A549 (cell line): Measurements from ENCODE around the gene ALPP.

Experiments used
- JUN ChIP-seq, 2 experiments: fragments of >200 bp; sonication (Bioruptor Twin); formaldehyde crosslinking; IDR thresholded peaks; 2 replicates in 1 of 2; 3 replicates in 1 of 2; pipeline ENCODE4 v1.6.1; 2016 to 2017
- POLR2A ChIP-seq: IDR thresholded peaks from 2 replicates; pipeline ENCODE4 v1.6.1; 2012; ENCODE audit warnings: mild to moderate bottlenecking, low read length
- TF ChIP-seq, protein P1 (sequence below): fragments of >200 bp; sonication (Bioruptor Twin); formaldehyde crosslinking; IDR thresholded peaks from 3 replicates; pipeline ENCODE4 v1.5.1; 2016

DNA sequence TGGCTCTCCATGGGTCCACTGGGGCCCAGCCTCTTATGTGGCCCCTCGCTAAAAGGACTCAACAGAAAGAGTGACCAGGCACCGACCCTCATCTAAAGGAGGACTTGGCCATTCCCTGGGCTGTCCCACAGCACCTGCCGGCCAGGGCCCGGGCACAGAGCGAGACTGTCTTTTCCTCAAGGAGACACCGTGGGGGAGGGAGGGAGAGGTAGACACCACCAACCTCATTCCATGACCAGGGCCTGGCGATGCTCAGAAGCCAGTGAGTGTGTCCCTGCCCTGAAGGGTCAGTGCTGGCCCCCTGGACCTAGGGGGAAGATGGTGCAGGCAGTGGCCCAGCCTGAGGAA, 39.8 kb upstream of the ALPP start:
- TF ChIP-seq, protein P1, sequence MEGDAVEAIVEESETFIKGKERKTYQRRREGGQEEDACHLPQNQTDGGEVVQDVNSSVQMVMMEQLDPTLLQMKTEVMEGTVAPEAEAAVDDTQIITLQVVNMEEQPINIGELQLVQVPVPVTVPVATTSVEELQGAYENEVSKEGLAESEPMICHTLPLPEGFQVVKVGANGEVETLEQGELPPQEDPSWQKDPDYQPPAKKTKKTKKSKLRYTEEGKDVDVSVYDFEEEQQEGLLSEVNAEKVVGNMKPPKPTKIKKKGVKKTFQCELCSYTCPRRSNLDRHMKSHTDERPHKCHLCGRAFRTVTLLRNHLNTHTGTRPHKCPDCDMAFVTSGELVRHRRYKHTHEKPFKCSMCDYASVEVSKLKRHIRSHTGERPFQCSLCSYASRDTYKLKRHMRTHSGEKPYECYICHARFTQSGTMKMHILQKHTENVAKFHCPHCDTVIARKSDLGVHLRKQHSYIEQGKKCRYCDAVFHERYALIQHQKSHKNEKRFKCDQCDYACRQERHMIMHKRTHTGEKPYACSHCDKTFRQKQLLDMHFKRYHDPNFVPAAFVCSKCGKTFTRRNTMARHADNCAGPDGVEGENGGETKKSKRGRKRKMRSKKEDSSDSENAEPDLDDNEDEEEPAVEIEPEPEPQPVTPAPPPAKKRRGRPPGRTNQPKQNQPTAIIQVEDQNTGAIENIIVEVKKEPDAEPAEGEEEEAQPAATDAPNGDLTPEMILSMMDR, result no peak
- TF ChIP-seq JUN (IDR thresholded peaks at IDR 0.05), result no peak
- no peak for TF ChIP-seq POLR2A
